C4-2B (cell line): ENCODE data around the gene SGMS1.

Source experiments
- CTCF ChIP-seq: fragments of 450-650 bp; conservative IDR thresholded peaks from 2 replicates; pipeline ENCODE4 v1.5.1; 2017; ENCODE audit warnings: mild to moderate bottlenecking
- ZFX ChIP-seq: fragments of 450-650 bp; IDR thresholded peaks from 2 replicates; pipeline ENCODE4 v1.6.1; 2017

DNA sequence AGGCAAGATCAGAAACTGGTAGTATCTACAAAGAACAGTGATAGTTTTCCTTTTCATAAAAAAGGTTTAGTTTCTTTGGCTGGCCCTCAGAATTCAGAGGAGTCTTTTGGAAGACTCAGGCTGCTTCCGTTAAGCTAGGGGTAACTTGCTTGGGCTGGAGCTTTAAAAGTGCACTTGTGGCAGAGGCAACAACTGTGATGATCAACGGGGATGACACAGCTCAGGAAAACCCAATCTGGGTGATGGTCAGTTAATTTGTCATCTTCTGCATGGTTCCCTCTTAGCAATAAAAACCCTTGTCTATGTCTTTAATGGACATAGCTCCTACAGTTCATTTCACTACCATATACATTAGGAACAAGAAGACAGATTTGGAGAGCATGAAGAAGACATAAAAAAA, 46.7 kb downstream of the SGMS1 start:
- TF ChIP-seq CTCF, result no peak
- TF ChIP-seq ZFX, result no peak
